Measurements from ENCODE around the gene NUP205. TPM values are rescaled to one million over a fixed set of nuclear protein-coding genes. Genes with fewer than 3 reads are reported as not detected.

The NUP205 gene
- 100 to 1,000 TPM; 109 to 111 TPM for total RNA-seq

GRCh38 chr7:135557455-135558336, at the start of gene NUP205:
TSS of gene NUP205 (plus strand) at chr7:135557917. CDS start at chr7:135557945, 28 bp downstream.
- no peaks in the 10 kb centered on the region for H3K27me3 Mint-ChIP-seq (ENCODE audit: low read depth)
- H3K27ac Mint-ChIP-seq: peak within 1 kb of the TSS; percentile 51
- ChIA-PET POLR2A (interaction anchor here (1.5 kb wide), 1 partner anchor 48 kb away, joined by 5 read pairs; the partner anchor contains the start of gene CNOT4), CTCF (interaction anchor here (1.0 to 2.0 kb wide), 5 partner anchors 12 to 276 kb away, joined by 3 to 6 read pairs (median 4); no protein-coding TSS in a partner anchor)
- no peaks in the 10 kb centered on the region for H3K9me3 Mint-ChIP-seq (ENCODE audit: insufficient read depth)
- DNase-seq (peak; percentile 80), ATAC-seq (peak; percentile 86)
- peaks cover 15% of the 10 kb centered on the region for H3K36me3 Mint-ChIP-seq (ENCODE audit: low read depth)
- H3K4me3 Mint-ChIP-seq: no peak within 1 kb of the TSS
- H3K4me1 Mint-ChIP-seq (ENCODE audit: low read depth): peaks cover 22% of the 10 kb centered on the region

GRCh38 chr7:135508883-135509588, 48.7 kb upstream of the NUP205 start:
- ATAC-seq (peak; percentile 37), DNase-seq (peak; percentile 58)
- no peak overlapping the region for H3K27ac Mint-ChIP-seq
- peaks cover 1% of the 10 kb centered on the region for H3K27me3 Mint-ChIP-seq (ENCODE audit: low read depth)
- no peak overlapping the region for H3K4me3 Mint-ChIP-seq
- no peaks in the 10 kb centered on the region for H3K9me3 Mint-ChIP-seq (ENCODE audit: insufficient read depth)
- CTCF ChIA-PET: interaction anchor here (1.0 to 1.8 kb wide), 3 partner anchors 12 to 228 kb away, joined by 3 to 6 read pairs (median 5); no protein-coding TSS in a partner anchor
- peaks cover 16% of the 10 kb centered on the region for H3K4me1 Mint-ChIP-seq (ENCODE audit: low read depth)
- POLR2A ChIA-PET: interaction anchor here (0.9 to 1.8 kb wide), 4 partner anchors 49 to 234 kb away, joined by 3 to 5 read pairs (median 4); partner anchors contain the start of gene NUP205
- H3K36me3 Mint-ChIP-seq (ENCODE audit: low read depth): peaks cover 10% of the 10 kb centered on the region

- peaks cover 10% of the 10 kb centered on the region for H3K36me3 Mint-ChIP-seq (ENCODE audit: low read depth)
- ChIA-PET CTCF (interaction anchor here (1.0 to 1.8 kb wide), 3 partner anchors 13 to 228 kb away, joined by 3 to 6 read pairs (median 5); no protein-coding TSS in a partner anchor), POLR2A (interaction anchor here (0.9 to 1.8 kb wide), 4 partner anchors 49 to 235 kb away, joined by 3 to 5 read pairs (median 4); partner anchors contain the start of gene NUP205)
- no peak overlapping the region for H3K4me3 Mint-ChIP-seq
- DNase-seq (no peak), ATAC-seq (no peak)
- H3K9me3 Mint-ChIP-seq (ENCODE audit: insufficient read depth): no peaks in the 10 kb centered on the region
- no peak overlapping the region for H3K27ac Mint-ChIP-seq
- H3K27me3 Mint-ChIP-seq (ENCODE audit: low read depth): peaks cover 1% of the 10 kb centered on the region
- H3K4me1 Mint-ChIP-seq (ENCODE audit: low read depth): peaks cover 16% of the 10 kb centered on the region
Observed at GRCh38 chr7:135509589-135509838, 48.2 kb upstream of the NUP205 start.

- ATAC-seq: peak; percentile 97
- POLR2A ChIA-PET: interaction anchor here (0.9 to 1.8 kb wide), 3 partner anchors 48 to 108 kb away, joined by 3 to 5 read pairs (median 4); partner anchors contain the start of gene NUP205
- CTCF ChIA-PET: interaction anchor here (1.0 to 1.8 kb wide), 3 partner anchors 95 to 153 kb away, joined by 3 to 5 read pairs (median 5); partner anchors contain the start of gene STMP1
Observed at GRCh38 chr7:135509839-135510591, 47.7 kb upstream of the NUP205 start, which contains the start of gene CNOT4. TSS of gene CNOT4 (minus strand) at chr7:135510102. CDS start at chr7:135438331, 71,771 bp downstream.

GRCh38 chr7:135510592-135511183, 47.0 kb upstream of the NUP205 start:
- Mint-ChIP-seq H3K27me3 (ENCODE audit: low read depth) (peaks cover 1% of the 10 kb centered on the region), H3K9me3 (ENCODE audit: insufficient read depth) (no peaks in the 10 kb centered on the region), H3K27ac (no peak overlapping the region), H3K4me3 (no peak overlapping the region), H3K36me3 (ENCODE audit: low read depth) (peaks cover 7% of the 10 kb centered on the region), H3K4me1 (ENCODE audit: low read depth) (peaks cover 16% of the 10 kb centered on the region)
- CTCF ChIA-PET: interaction anchor here (1.0 to 1.4 kb wide), 2 partner anchors 135 to 152 kb away, joined by 3 to 5 read pairs; partner anchors contain the start of gene STMP1
- ATAC-seq: no peak
- POLR2A ChIA-PET: no interaction called here
- peak; percentile 25 for DNase-seq

More at GRCh38 chr7:135509839-135510591, 47.7 kb upstream of the NUP205 start, which contains the start of gene CNOT4:
- H3K4me3 Mint-ChIP-seq: no peak within 1 kb of the TSS
- H3K27me3 Mint-ChIP-seq (ENCODE audit: low read depth): peaks cover 1% of the 10 kb centered on the region
- no peak within 1 kb of the TSS for H3K27ac Mint-ChIP-seq
- no peaks in the 10 kb centered on the region for H3K9me3 Mint-ChIP-seq (ENCODE audit: insufficient read depth)
- peaks cover 16% of the 10 kb centered on the region for H3K4me1 Mint-ChIP-seq (ENCODE audit: low read depth)
- H3K36me3 Mint-ChIP-seq (ENCODE audit: low read depth): peaks cover 7% of the 10 kb centered on the region
- DNase-seq: peak; percentile 98

GRCh38 chr7:135512135-135512887, 45.4 kb upstream of the NUP205 start:
- Mint-ChIP-seq H3K4me3 (no peak overlapping the region), H3K27ac (no peak overlapping the region), H3K36me3 (ENCODE audit: low read depth) (peaks cover 2% of the 10 kb centered on the region), H3K27me3 (ENCODE audit: low read depth) (peaks cover 1% of the 10 kb centered on the region), H3K9me3 (ENCODE audit: insufficient read depth) (no peaks in the 10 kb centered on the region), H3K4me1 (ENCODE audit: low read depth) (peaks cover 12% of the 10 kb centered on the region)
- ChIA-PET CTCF (interaction anchor here (0.8 to 1.0 kb wide), 2 partner anchors 46 to 133 kb away, joined by 4 to 7 read pairs; partner anchors contain the start of gene NUP205), POLR2A (no interaction called here)
- no peak for ATAC-seq
- peak; percentile 60 for DNase-seq

- no peak overlapping the region for H3K27ac Mint-ChIP-seq
- POLR2A ChIA-PET: no interaction called here
- DNase-seq (no peak), ATAC-seq (no peak)
- no peaks in the 10 kb centered on the region for H3K9me3 Mint-ChIP-seq (ENCODE audit: insufficient read depth)
- no peaks in the 10 kb centered on the region for H3K36me3 Mint-ChIP-seq (ENCODE audit: low read depth)
- H3K27me3 Mint-ChIP-seq (ENCODE audit: low read depth): peaks cover 1% of the 10 kb centered on the region
- CTCF ChIA-PET: no interaction called here
- H3K4me3 Mint-ChIP-seq: no peak overlapping the region
- no peaks in the 10 kb centered on the region for H3K4me1 Mint-ChIP-seq (ENCODE audit: low read depth)
Observed at GRCh38 chr7:135514856-135515255, 42.9 kb upstream of the NUP205 start.

- ChIA-PET POLR2A (no interaction called here), CTCF (no interaction called here)
- no peak for ATAC-seq
- Mint-ChIP-seq H3K4me1 (ENCODE audit: low read depth) (no peaks in the 10 kb centered on the region), H3K4me3 (no peak overlapping the region), H3K27ac (no peak overlapping the region), H3K27me3 (ENCODE audit: low read depth) (peaks cover 1% of the 10 kb centered on the region), H3K36me3 (ENCODE audit: low read depth) (no peaks in the 10 kb centered on the region), H3K9me3 (ENCODE audit: insufficient read depth) (no peaks in the 10 kb centered on the region)
- no peak for DNase-seq
Observed at GRCh38 chr7:135517060-135517459, 40.7 kb upstream of the NUP205 start.

- Mint-ChIP-seq H3K9me3 (ENCODE audit: insufficient read depth) (no peaks in the 10 kb centered on the region), H3K27me3 (ENCODE audit: low read depth) (no peaks in the 10 kb centered on the region), H3K4me3 (no peak overlapping the region), H3K36me3 (ENCODE audit: low read depth) (no peaks in the 10 kb centered on the region), H3K27ac (no peak overlapping the region), H3K4me1 (ENCODE audit: low read depth) (no peaks in the 10 kb centered on the region)
- ATAC-seq (no peak), DNase-seq (no peak)
- ChIA-PET POLR2A (no interaction called here), CTCF (no interaction called here)
Observed at GRCh38 chr7:135518748-135519147, 39.0 kb upstream of the NUP205 start.

- no peak overlapping the region for H3K27ac Mint-ChIP-seq
- ChIA-PET POLR2A (no interaction called here), CTCF (no interaction called here)
- H3K27me3 Mint-ChIP-seq (ENCODE audit: low read depth): no peaks in the 10 kb centered on the region
- H3K4me1 Mint-ChIP-seq (ENCODE audit: low read depth): no peaks in the 10 kb centered on the region
- no peaks in the 10 kb centered on the region for H3K9me3 Mint-ChIP-seq (ENCODE audit: insufficient read depth)
- H3K4me3 Mint-ChIP-seq: no peak overlapping the region
- H3K36me3 Mint-ChIP-seq (ENCODE audit: low read depth): no peaks in the 10 kb centered on the region
- DNase-seq (no peak), ATAC-seq (no peak)
Observed at GRCh38 chr7:135519233-135519688, 38.5 kb upstream of the NUP205 start.

Measured in activated CD8-positive, alpha-beta T cell treated with anti-CD3 and anti-CD28 coated beads, Interleukin-2, amount 10 ng/mL, durations not matched to agents 7 days and 5 days (primary cell).